Caco-2 (cell line): ENCODE data around the gene ITGB6. TPM values are rescaled to one million over a fixed set of nuclear protein-coding genes. Genes with fewer than 3 reads are reported as not detected.

Source experiments
- BruUV-seq: library from RNA; stranded (reverse); fragments of 400-500 nt; replicated peaks from 2 replicates; lab custom pipeline; 2021; lab: Mats Ljungman, UMichigan
- CTCF ChIA-PET: fragments of 300-600 bp; sonication (Branson Sonifier 250); formaldehyde crosslinking; loops from one replicate; lab custom pipeline; 2022; ENCODE audit warnings: antibody characterized with exemption; lab: Charles Lee
- POLR2A ChIA-PET: fragments of 300-600 bp; sonication (Branson Sonifier 250); formaldehyde crosslinking; loops from one replicate; lab custom pipeline; 2022; ENCODE audit warnings: antibody characterized with exemption; lab: Charles Lee
- DNase-seq, 2 experiments: peaks; one replicate each; pipeline versions ENCODE4 v3.0.0 to v3.0.0-alpha.2; 2020 to 2022
- H3K27me3 ChIP-seq: replicated peaks from 2 replicates; pipeline ENCODE4 v1.6.0; 2011; ENCODE audit warnings: low read length; ENCODE audit not compliant: control insufficient read depth, insufficient read depth
- H3K36me3 ChIP-seq: 2 replicates; pipeline ENCODE4 v1.5.1; 2011; ENCODE audit warnings: low read length; ENCODE audit not compliant: control insufficient read depth, insufficient read depth
- H3K4me1 ChIP-seq: fragments of 250-450 bp; sonication (Bioruptor Pico); 2 replicates; pipeline ENCODE4 v1.5.1; 2020; ENCODE audit warnings: mild to moderate bottlenecking
- H3K4me3 ChIP-seq: 2 replicates; pipeline ENCODE4 v1.5.1; 2011; ENCODE audit warnings: low read depth, mild to moderate bottlenecking, control low read depth, low read length
- H3K9me3 ChIP-seq: fragments of 250-450 bp; sonication (Bioruptor Pico); 2 replicates; pipeline ENCODE4 v1.5.1; 2020; ENCODE audit warnings: mild to moderate bottlenecking, moderate library complexity
- H3K27ac Mint-ChIP-seq: one replicate; pipeline ENCODE4 v1.8.0; 2022; ENCODE audit warnings: mixed read lengths; ENCODE audit not compliant: unreplicated experiment
- H3K27me3 Mint-ChIP-seq: one replicate; pipeline ENCODE4 v1.8.0; 2022; ENCODE audit warnings: mixed read lengths; ENCODE audit not compliant: insufficient read depth, unreplicated experiment
- H3K36me3 Mint-ChIP-seq: one replicate; pipeline ENCODE4 v1.8.0; 2022; ENCODE audit warnings: mild to moderate bottlenecking, mixed read lengths; ENCODE audit not compliant: insufficient read depth, unreplicated experiment
- H3K4me1 Mint-ChIP-seq: one replicate; pipeline ENCODE4 v1.8.0; 2022; ENCODE audit warnings: low read depth, mixed read lengths; ENCODE audit not compliant: unreplicated experiment
- H3K4me3 Mint-ChIP-seq: one replicate; pipeline ENCODE4 v1.8.0; 2022; ENCODE audit warnings: mild to moderate bottlenecking, moderate library complexity, mixed read lengths; ENCODE audit not compliant: unreplicated experiment
- H3K9me3 Mint-ChIP-seq: one replicate; pipeline ENCODE4 v1.8.0; 2022; ENCODE audit warnings: mixed read lengths; ENCODE audit not compliant: unreplicated experiment
- intact Hi-C: fragments of 100-400 bp; cut with micrococcal nuclease; formaldehyde crosslinking; loops from one replicate; pipeline ENCODE4 v1.10.0; 2022; ENCODE audit not compliant: unreplicated experiment
- total RNA-seq: library from RNA; stranded (reverse); gene quantifications from 2 replicates; pipeline ENCODE4 v1.2.3, GENCODE V29; 2022
- TF ChIP-seq, protein P1 (sequence below), 2 experiments: fragments of 200-600 bp in 1 of 2; IDR thresholded peaks; 1 replicate in 1 of 2; 2 replicates in 1 of 2; pipeline versions ENCODE4 v1.5.1 to v1.8.0; 2011 to 2022; ENCODE audit warnings: antibody characterized with exemption in 1 of 2, control low read depth in 1 of 2, inconsistent platforms in 1 of 2, low read depth in 1 of 2, low read length in 1 of 2, mild to moderate bottlenecking in 1 of 2, moderate library complexity in 1 of 2; ENCODE audit not compliant: insufficient read depth in 1 of 2, severe bottlenecking in 1 of 2, unreplicated experiment in 1 of 2

Gene ITGB6
- total RNA-seq, 1 experiment from 2014 or later: 1.7 TPM

DNA sequence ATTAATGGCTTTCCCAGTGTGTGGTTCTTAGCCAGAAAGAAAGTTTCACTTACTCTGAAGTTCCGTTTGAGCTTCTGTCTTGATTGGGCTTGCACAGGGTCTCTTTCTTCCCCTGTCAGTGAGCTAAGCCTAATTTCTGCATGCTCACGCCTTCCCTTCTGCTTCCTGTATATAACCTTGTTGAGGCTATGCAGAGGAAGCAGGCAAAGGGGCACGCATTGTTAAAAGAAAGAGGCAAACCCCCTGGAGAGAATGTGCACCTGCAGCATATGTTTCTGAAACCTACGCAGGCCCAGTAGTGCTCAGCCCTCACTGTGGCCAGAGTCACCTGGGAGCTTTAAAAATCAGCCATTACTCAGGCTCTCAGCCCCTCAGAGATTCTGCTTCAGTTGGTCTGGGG is 123.2 kb downstream of the ITGB6 start:
- ChIA-PET POLR2A (no interaction called here), CTCF (interaction anchor here (0.7 kb wide), 1 partner anchor 20 kb away, joined by 3 read pairs; no protein-coding TSS in a partner anchor)
- no peak overlapping the region for H3K27ac Mint-ChIP-seq
- H3K4me3 Mint-ChIP-seq: no peak overlapping the region
- Histone ChIP-seq H3K36me3 (no peaks in the 10 kb centered on the region), H3K4me3 (no peak overlapping the region), H3K9me3 (peaks cover 3% of the 10 kb centered on the region; the same call in 1 of the 2 replicates), H3K4me1 (peaks cover 3% of the 10 kb centered on the region; the same call in 1 of the 2 replicates), H3K27me3 (no peaks in the 10 kb centered on the region)
- H3K9me3 Mint-ChIP-seq: peaks cover 10% of the 10 kb centered on the region
- H3K27me3 Mint-ChIP-seq: no peaks in the 10 kb centered on the region
- H3K4me1 Mint-ChIP-seq: no peaks in the 10 kb centered on the region
- H3K36me3 Mint-ChIP-seq: no peaks in the 10 kb centered on the region
- TF ChIP-seq, protein P1, sequence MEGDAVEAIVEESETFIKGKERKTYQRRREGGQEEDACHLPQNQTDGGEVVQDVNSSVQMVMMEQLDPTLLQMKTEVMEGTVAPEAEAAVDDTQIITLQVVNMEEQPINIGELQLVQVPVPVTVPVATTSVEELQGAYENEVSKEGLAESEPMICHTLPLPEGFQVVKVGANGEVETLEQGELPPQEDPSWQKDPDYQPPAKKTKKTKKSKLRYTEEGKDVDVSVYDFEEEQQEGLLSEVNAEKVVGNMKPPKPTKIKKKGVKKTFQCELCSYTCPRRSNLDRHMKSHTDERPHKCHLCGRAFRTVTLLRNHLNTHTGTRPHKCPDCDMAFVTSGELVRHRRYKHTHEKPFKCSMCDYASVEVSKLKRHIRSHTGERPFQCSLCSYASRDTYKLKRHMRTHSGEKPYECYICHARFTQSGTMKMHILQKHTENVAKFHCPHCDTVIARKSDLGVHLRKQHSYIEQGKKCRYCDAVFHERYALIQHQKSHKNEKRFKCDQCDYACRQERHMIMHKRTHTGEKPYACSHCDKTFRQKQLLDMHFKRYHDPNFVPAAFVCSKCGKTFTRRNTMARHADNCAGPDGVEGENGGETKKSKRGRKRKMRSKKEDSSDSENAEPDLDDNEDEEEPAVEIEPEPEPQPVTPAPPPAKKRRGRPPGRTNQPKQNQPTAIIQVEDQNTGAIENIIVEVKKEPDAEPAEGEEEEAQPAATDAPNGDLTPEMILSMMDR (IDR thresholded peaks at IDR 0.05; ENCODE audit: insufficient read depth in 1 of 2, low read depth in 1 of 2, low read length in 1 of 2, severe bottlenecking in 1 of 2, unreplicated experiment in 1 of 2): no peak
- intact Hi-C loops: no loop called here
- DNase-seq: no peak
- BruUV-seq: no TSS peak

DNA sequence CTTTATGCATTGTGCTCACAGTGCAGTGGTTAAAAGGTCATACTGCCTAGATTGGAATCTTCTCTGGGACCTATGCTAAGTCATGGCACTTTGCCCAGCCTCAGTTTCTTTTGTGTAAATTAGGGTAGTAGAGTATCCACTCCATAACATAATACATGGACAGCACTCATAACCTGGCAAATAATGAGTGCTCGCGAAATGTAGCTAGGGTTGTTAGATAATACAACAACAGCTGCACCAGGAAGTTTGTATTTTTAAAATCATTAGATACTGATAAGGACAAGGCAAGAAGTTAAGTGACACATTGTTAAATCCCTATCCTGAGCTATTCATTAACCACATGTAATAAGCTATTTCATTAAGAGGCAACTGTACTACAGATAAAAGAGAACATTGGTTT is 123.8 kb downstream of the ITGB6 start:
- H3K27me3 ChIP-seq: no peaks in the 10 kb centered on the region
- no TSS peak for BruUV-seq
- no peaks in the 10 kb centered on the region for H3K27me3 Mint-ChIP-seq
- H3K9me3 ChIP-seq: peaks cover 3% of the 10 kb centered on the region; the same call in 1 of the 2 replicates
- H3K4me1 ChIP-seq: peaks cover 3% of the 10 kb centered on the region; the same call in 1 of the 2 replicates
- no peaks in the 10 kb centered on the region for H3K36me3 ChIP-seq
- peaks cover 10% of the 10 kb centered on the region for H3K9me3 Mint-ChIP-seq
- TF ChIP-seq, protein P1 (IDR thresholded peaks at IDR 0.05; ENCODE audit: insufficient read depth in 1 of 2, low read depth in 1 of 2, low read length in 1 of 2, severe bottlenecking in 1 of 2, unreplicated experiment in 1 of 2): no peak
- no peaks in the 10 kb centered on the region for H3K4me1 Mint-ChIP-seq
- no peaks in the 10 kb centered on the region for H3K36me3 Mint-ChIP-seq
- H3K27ac Mint-ChIP-seq: no peak overlapping the region
- no peak for DNase-seq
- intact Hi-C loops: no loop called here
- no peak overlapping the region for H3K4me3 Mint-ChIP-seq
- H3K4me3 ChIP-seq: no peak overlapping the region
- POLR2A ChIA-PET: no interaction called here
- CTCF ChIA-PET: interaction anchor here (0.7 kb wide), 1 partner anchor 19 kb away, joined by 3 read pairs; no protein-coding TSS in a partner anchor

DNA sequence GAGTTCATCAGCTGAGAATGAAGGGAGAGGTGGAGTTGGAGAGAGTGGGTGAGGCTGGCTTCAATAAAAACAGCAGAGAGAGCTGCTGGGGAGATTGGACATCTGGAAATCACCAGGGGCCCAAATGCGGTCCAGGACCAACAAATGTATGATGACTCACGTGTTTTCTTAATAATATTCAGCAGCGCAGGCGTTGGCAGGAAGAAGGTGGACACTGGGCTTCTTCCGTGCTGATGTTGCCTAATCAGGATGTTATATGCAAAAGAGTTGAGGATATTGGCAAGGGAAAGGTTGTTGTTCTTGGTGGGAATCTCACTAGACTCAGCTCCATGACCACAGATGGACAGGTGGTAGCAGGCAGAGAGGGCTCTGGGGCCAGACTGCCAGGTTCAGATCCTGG is 124.9 kb downstream of the ITGB6 start:
- ChIA-PET CTCF (no interaction called here), POLR2A (no interaction called here)
- no TSS peak for BruUV-seq
- Mint-ChIP-seq H3K4me3 (no peak overlapping the region), H3K36me3 (no peaks in the 10 kb centered on the region), H3K27me3 (no peaks in the 10 kb centered on the region), H3K9me3 (no peaks in the 10 kb centered on the region), H3K4me1 (no peaks in the 10 kb centered on the region), H3K27ac (no peak overlapping the region)
- Histone ChIP-seq H3K27me3 (no peaks in the 10 kb centered on the region), H3K4me1 (peaks cover 3% of the 10 kb centered on the region; the same call in 1 of the 2 replicates), H3K36me3 (no peaks in the 10 kb centered on the region), H3K9me3 (peaks cover 6% of the 10 kb centered on the region), H3K4me3 (no peak overlapping the region)
- intact Hi-C loops: no loop called here
- TF ChIP-seq, protein P1 (IDR thresholded peaks at IDR 0.05; ENCODE audit: insufficient read depth in 1 of 2, low read depth in 1 of 2, low read length in 1 of 2, severe bottlenecking in 1 of 2, unreplicated experiment in 1 of 2): no peak
- no peak for DNase-seq
